Measurements from ENCODE around the gene SERPINB4.

- no peak for TF ChIP-seq EZH2 (IDR thresholded peaks at IDR 0.05; ENCODE audit: borderline replicate concordance)
- TF ChIP-seq, protein P1, sequence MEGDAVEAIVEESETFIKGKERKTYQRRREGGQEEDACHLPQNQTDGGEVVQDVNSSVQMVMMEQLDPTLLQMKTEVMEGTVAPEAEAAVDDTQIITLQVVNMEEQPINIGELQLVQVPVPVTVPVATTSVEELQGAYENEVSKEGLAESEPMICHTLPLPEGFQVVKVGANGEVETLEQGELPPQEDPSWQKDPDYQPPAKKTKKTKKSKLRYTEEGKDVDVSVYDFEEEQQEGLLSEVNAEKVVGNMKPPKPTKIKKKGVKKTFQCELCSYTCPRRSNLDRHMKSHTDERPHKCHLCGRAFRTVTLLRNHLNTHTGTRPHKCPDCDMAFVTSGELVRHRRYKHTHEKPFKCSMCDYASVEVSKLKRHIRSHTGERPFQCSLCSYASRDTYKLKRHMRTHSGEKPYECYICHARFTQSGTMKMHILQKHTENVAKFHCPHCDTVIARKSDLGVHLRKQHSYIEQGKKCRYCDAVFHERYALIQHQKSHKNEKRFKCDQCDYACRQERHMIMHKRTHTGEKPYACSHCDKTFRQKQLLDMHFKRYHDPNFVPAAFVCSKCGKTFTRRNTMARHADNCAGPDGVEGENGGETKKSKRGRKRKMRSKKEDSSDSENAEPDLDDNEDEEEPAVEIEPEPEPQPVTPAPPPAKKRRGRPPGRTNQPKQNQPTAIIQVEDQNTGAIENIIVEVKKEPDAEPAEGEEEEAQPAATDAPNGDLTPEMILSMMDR (IDR thresholded peaks at IDR 0.05; ENCODE audit: poor library complexity): no peak
Measured at GRCh38 chr18:63617915-63618234, 26.2 kb downstream of the SERPINB4 start.
